ENCODE measurements around the gene PRICKLE3. TPM values are rescaled to one million over a fixed set of nuclear protein-coding genes. Genes with fewer than 3 reads are reported as not detected.

PRICKLE3 gene
- polyA plus RNA-seq, 3 donors, result 4.4 to 22.3 (median 5.4) TPM

GRCh38 chrX:49220100-49220499, 33.9 kb upstream of the PRICKLE3 start:
- Histone ChIP-seq H3K4me3 (replicated peaks in 1 of 3; ENCODE audit: low read depth in 2 of 3, low read length in 3 of 3) (no peak overlapping the region), H2AFZ (ENCODE audit: insufficient read depth, low read depth, low read length, poor library complexity, severe bottlenecking) (no peak overlapping the region), H3K36me3 (replicated peaks in 1 of 2; ENCODE audit: control insufficient read depth in 1 of 2, insufficient read depth in 2 of 2, low read length in 2 of 2) (no peaks in the 10 kb centered on the region), H3K4me1 (ENCODE audit: control insufficient read depth in 1 of 2, insufficient read depth in 2 of 2, low read length in 2 of 2) (peaks cover 4 to 7% of the 10 kb centered on the region in 2 donors), H3K79me2 (ENCODE audit: insufficient read depth, low read length) (no peaks in the 10 kb centered on the region), H4K20me1 (ENCODE audit: insufficient read depth, low read length) (no peaks in the 10 kb centered on the region), H3K27ac (ENCODE audit: low read depth in 1 of 2, low read length in 2 of 2) (no peak overlapping the region), H3K27me3 (ENCODE audit: control insufficient read depth in 2 of 2, insufficient read depth in 2 of 2, low read length in 2 of 2) (no peaks in the 10 kb centered on the region), H3K9ac (ENCODE audit: insufficient read depth, low read length, poor library complexity, severe bottlenecking) (no peak overlapping the region), H3K9me3 (replicated peaks in 1 of 2; ENCODE audit: control insufficient read depth in 1 of 2, insufficient read depth in 1 of 2, low read length in 2 of 2) (no peaks in the 10 kb centered on the region), H3K4me2 (replicated peaks; ENCODE audit: extremely low read depth, low read length, poor library complexity, severe bottlenecking) (no peak overlapping the region)
- Mint-ChIP-seq H3K27ac (peak overlapping the region in 1 of 7 donors; percentile 38), H3K9me3 (peaks cover 0 to 4% (median 0%) of the 10 kb centered on the region in 7 donors), H3K4me3 (no peak overlapping the region), H3K4me1 (peaks cover 9% of the 10 kb centered on the region), H3K27me3 (ENCODE audit: low read depth in 3 of 3) (peaks cover 10 to 19% (median 11%) of the 10 kb centered on the region in 3 donors), H3K36me3 (no peaks in the 10 kb centered on the region)
- TF ChIP-seq CTCF (IDR thresholded peaks at IDR 0.05), result no peak
- intact Hi-C loops (cut with micrococcal nuclease), result no loop called here
- DNase-seq, result no peak

GRCh38 chrX:49214996-49215526, 28.9 kb upstream of the PRICKLE3 start:
- H4K20me1 ChIP-seq (ENCODE audit: insufficient read depth, low read length), result no peaks in the 10 kb centered on the region
- no peak overlapping the region for H2AFZ ChIP-seq (ENCODE audit: insufficient read depth, low read depth, low read length, poor library complexity, severe bottlenecking)
- H3K27me3 Mint-ChIP-seq (ENCODE audit: low read depth in 3 of 3), result peaks cover 4 to 9% (median 4%) of the 10 kb centered on the region in 3 donors
- no peaks in the 10 kb centered on the region for H3K79me2 ChIP-seq (ENCODE audit: insufficient read depth, low read length)
- intact Hi-C loops (cut with micrococcal nuclease), result no loop called here
- peaks cover 9% of the 10 kb centered on the region for H3K4me1 Mint-ChIP-seq
- no peaks in the 10 kb centered on the region for H3K9me3 ChIP-seq (replicated peaks in 1 of 2; ENCODE audit: control insufficient read depth in 1 of 2, insufficient read depth in 1 of 2, low read length in 2 of 2)
- H3K4me2 ChIP-seq (replicated peaks; ENCODE audit: extremely low read depth, low read length, poor library complexity, severe bottlenecking), result no peak overlapping the region
- no peaks in the 10 kb centered on the region for H3K36me3 Mint-ChIP-seq
- H3K4me1 ChIP-seq (ENCODE audit: control insufficient read depth in 1 of 2, insufficient read depth in 2 of 2, low read length in 2 of 2), result peaks cover 4 to 7% of the 10 kb centered on the region in 2 donors
- H3K27ac ChIP-seq (ENCODE audit: low read depth in 1 of 2, low read length in 2 of 2), result no peak overlapping the region
- H3K27ac Mint-ChIP-seq, result no peak overlapping the region
- peaks cover 0 to 4% (median 1%) of the 10 kb centered on the region in 7 donors for H3K9me3 Mint-ChIP-seq
- no peak for TF ChIP-seq CTCF (IDR thresholded peaks at IDR 0.05)
- H3K36me3 ChIP-seq (replicated peaks in 1 of 2; ENCODE audit: control insufficient read depth in 1 of 2, insufficient read depth in 2 of 2, low read length in 2 of 2), result no peaks in the 10 kb centered on the region
- H3K9ac ChIP-seq (ENCODE audit: insufficient read depth, low read length, poor library complexity, severe bottlenecking), result no peak overlapping the region
- no peaks in the 10 kb centered on the region for H3K27me3 ChIP-seq (ENCODE audit: control insufficient read depth in 2 of 2, insufficient read depth in 2 of 2, low read length in 2 of 2)
- H3K4me3 ChIP-seq (replicated peaks in 1 of 3; ENCODE audit: low read depth in 2 of 3, low read length in 3 of 3), result no peak overlapping the region
- 91% methylated on average over 6 of the region's 14 CpGs for WGBS (ENCODE audit: insufficient coverage)
- no peak for DNase-seq
- no peak overlapping the region for H3K4me3 Mint-ChIP-seq
